Kidney (tissue), 14 donors: ENCODE measurements around the gene PFDN1. TPM values are rescaled to one million over a fixed set of nuclear protein-coding genes. Genes with fewer than 3 reads are reported as not detected.

Source experiments
- DNase-seq, 5 donors: peaks; one replicate each; pipeline ENCODE4 v3.0.0-alpha.2; 2013 to 2020
- FAIRE-seq: peaks from 2 replicates; lab custom pipeline; 2012; peaks lifted over from hg19 to GRCh38; lab: Jason Lieb, UNC
- H3K27ac ChIP-seq, 2 donors: one replicate each; pipeline ENCODE4 v1.7.0; 2013; ENCODE audit warnings: low read depth in 2 of 2, low read length in 2 of 2, inconsistent platforms in 1 of 2
- H3K27me3 ChIP-seq: one replicate; pipeline ENCODE4 v1.7.1; 2013; ENCODE audit warnings: low read length, inconsistent platforms; ENCODE audit not compliant: control insufficient read depth, insufficient read depth
- H3K36me3 ChIP-seq, 3 donors: one replicate each; pipeline versions ENCODE4 v1.7.0 to v1.7.1; 2013; ENCODE audit warnings: low read length in 3 of 3, control low read depth in 1 of 3, inconsistent platforms in 1 of 3; ENCODE audit not compliant: insufficient read depth in 3 of 3, control insufficient read depth in 2 of 3
- H3K4me1 ChIP-seq, 3 donors: one replicate each; pipeline versions ENCODE4 v1.7.0 to v1.7.1; 2013; ENCODE audit warnings: low read length in 3 of 3, inconsistent platforms in 1 of 3, low read depth in 1 of 3; ENCODE audit not compliant: control insufficient read depth in 2 of 3, insufficient read depth in 2 of 3
- H3K4me3 ChIP-seq, 3 donors: one replicate each; pipeline versions ENCODE4 v1.7.0 to v1.8.1; 2013; ENCODE audit warnings: low read length in 3 of 3, control low read depth in 1 of 3, inconsistent platforms in 1 of 3
- H3K9ac ChIP-seq, 3 donors: one replicate each; pipeline versions ENCODE4 v1.7.0 to v1.7.1; 2013; ENCODE audit warnings: low read length in 3 of 3, control low read depth in 1 of 3, inconsistent platforms in 1 of 3
- H3K9me3 ChIP-seq, 3 donors: one replicate each; pipeline versions ENCODE4 v1.7.0 to v1.7.1; 2013; ENCODE audit warnings: low read length in 3 of 3, control low read depth in 1 of 3, inconsistent platforms in 1 of 3; ENCODE audit not compliant: control insufficient read depth in 2 of 3, insufficient read depth in 1 of 3
- CTCF ChIP-seq: IDR thresholded peaks from 3 replicates; pipeline ENCODE4 v1.5.1; 2012; ENCODE audit warnings: mild to moderate bottlenecking, moderate library complexity, borderline replicate concordance; ENCODE audit not compliant: insufficient read depth; ENCODE audit errors: extremely low read depth
- intact Hi-C: fragments of 100-400 bp; cut with DNase I; formaldehyde crosslinking; loops from one replicate; pipeline ENCODE4 v1.11.1; 2022
- polyA plus RNA-seq: library from polyadenylated mRNA; stranded (reverse); fragments of 350-450 nt; fragmentation: Illumina TruSeq; extraction: RNeasy Lipid Tissue Mini Kit (QIAGEN cat#74804); gene quantifications from one replicate; pipeline ENCODE4 v1.2.3, GENCODE V29; 2014; ENCODE audit warnings: low read depth, low replicate concordance; ENCODE audit not compliant: insufficient read depth
- total RNA-seq: library from RNA; stranded (reverse); fragmentation: NEBNext Ultra II Directional; extraction: Animal tissue kit (Norgen Biotek cat#: 25700); gene quantifications from one replicate; pipeline ENCODE4 v1.2.1, GENCODE V29; 2021
- donor health status: control.
- donor health status: control.
- donor health status: control.
- donor health status: control.
- donor health status: control.
- donor health status: DM: yes; HTN: yes; CAD: no.
- donor health status: Normal renal cell carcinoma (clear cell type).

Gene PFDN1
- total and polyA plus RNA-seq, 2 donors from 2014 or later, result 48.9 to 85.8 TPM

GRCh38 chr5:140322751-140323731 lies 20.1 kb upstream of the PFDN1 start:
- Histone ChIP-seq H3K9me3 (no peaks in the 10 kb centered on the region), H3K4me3 (no peak overlapping the region), H3K27ac (peak overlapping the region; percentile 65 to 74), H3K9ac (peak overlapping the region in 1 of 3 donors; percentile 69), H3K27me3 (no peaks in the 10 kb centered on the region), H3K4me1 (peaks cover 9 to 19% (median 19%) of the 10 kb centered on the region in 3 donors), H3K36me3 (no peaks in the 10 kb centered on the region)
- DNase-seq (peak in 4 of 5 donors; percentile 58 to 83 (median 70)), FAIRE-seq (no peak)
- intact Hi-C loops, result no loop called here
- TF ChIP-seq CTCF, result no peak

- FAIRE-seq (no peak), DNase-seq (no peak)
- Histone ChIP-seq H3K36me3 (no peaks in the 10 kb centered on the region), H3K9ac (no peak overlapping the region), H3K27me3 (no peaks in the 10 kb centered on the region), H3K27ac (peak overlapping the region in 1 of 2 donors; percentile 23), H3K9me3 (no peaks in the 10 kb centered on the region), H3K4me1 (peaks cover 9 to 19% (median 12%) of the 10 kb centered on the region in 3 donors), H3K4me3 (no peak overlapping the region)
- TF ChIP-seq CTCF, result no peak
- intact Hi-C loops, result no loop called here
Observed at GRCh38 chr5:140321796-140322195, 18.9 kb upstream of the PFDN1 start.

- TF ChIP-seq CTCF, result no peak
- Histone ChIP-seq H3K36me3 (no peaks in the 10 kb centered on the region), H3K9ac (no peak overlapping the region), H3K9me3 (no peaks in the 10 kb centered on the region), H3K27me3 (no peaks in the 10 kb centered on the region), H3K4me3 (no peak overlapping the region), H3K4me1 (peaks cover 7 to 19% (median 10%) of the 10 kb centered on the region in 3 donors), H3K27ac (no peak overlapping the region)
- FAIRE-seq (no peak), DNase-seq (no peak)
- intact Hi-C loops, result no loop called here
Observed at GRCh38 chr5:140319833-140320232, 16.9 kb upstream of the PFDN1 start.
